ENCODE measurements around the gene SCO1.
"Not testable (repeated sequence)": the region's sequence is repeated elsewhere in the genome, so short reads cannot be mapped to it uniquely, and the experiment has no call there.

The SCO1 gene

DNA sequence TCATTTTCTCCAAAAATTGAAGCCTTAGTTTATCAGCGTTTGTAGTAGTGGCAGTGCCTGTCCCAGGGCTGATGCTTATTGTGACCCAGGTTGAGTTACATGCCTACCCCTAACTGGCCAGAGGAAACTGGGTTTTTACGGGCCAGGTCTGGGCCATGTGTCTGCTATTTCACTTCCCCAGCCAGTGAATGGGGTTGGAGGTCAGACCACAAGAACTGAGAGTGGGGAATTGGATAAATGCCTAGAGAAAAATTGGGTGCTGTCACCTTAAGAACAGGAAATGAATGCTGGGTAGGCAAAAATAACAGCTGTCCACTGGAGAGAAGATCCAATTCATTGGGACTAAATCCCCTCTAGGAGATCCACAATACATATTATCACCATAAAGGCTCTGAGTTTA, 5.2 kb upstream of the SCO1 start:
- DNase-seq (ENCODE audit: extremely low read depth, low read depth), result peak; percentile 66
- TF ChIP-seq, protein P1, sequence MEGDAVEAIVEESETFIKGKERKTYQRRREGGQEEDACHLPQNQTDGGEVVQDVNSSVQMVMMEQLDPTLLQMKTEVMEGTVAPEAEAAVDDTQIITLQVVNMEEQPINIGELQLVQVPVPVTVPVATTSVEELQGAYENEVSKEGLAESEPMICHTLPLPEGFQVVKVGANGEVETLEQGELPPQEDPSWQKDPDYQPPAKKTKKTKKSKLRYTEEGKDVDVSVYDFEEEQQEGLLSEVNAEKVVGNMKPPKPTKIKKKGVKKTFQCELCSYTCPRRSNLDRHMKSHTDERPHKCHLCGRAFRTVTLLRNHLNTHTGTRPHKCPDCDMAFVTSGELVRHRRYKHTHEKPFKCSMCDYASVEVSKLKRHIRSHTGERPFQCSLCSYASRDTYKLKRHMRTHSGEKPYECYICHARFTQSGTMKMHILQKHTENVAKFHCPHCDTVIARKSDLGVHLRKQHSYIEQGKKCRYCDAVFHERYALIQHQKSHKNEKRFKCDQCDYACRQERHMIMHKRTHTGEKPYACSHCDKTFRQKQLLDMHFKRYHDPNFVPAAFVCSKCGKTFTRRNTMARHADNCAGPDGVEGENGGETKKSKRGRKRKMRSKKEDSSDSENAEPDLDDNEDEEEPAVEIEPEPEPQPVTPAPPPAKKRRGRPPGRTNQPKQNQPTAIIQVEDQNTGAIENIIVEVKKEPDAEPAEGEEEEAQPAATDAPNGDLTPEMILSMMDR (IDR thresholded peaks at IDR 0.05; ENCODE audit: low read depth, low read length, missing control alignments), result no peak
- H3K4me3 ChIP-seq (replicated peaks; ENCODE audit: low read depth, low read length), result no peak overlapping the region

DNA sequence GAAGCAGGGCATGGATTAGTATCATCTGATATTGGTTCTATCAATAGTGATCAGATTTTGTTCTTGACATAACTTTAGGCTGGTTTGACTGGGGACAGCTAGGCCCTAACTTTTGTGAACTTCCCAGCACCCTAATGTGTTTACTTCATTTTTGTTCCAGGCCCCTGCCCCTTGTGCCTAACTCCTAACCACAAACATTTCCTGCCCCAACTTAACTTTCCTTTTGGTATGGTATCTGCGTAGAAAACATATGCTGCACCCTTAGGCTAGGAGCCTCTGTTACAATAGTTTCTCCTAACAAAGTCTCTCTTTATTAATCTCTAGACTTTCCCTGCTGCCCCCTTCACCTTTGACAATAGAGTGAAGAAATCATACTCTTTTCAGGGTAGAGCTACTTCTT, 2.5 kb upstream of the SCO1 start:
- TF ChIP-seq, protein P1 (IDR thresholded peaks at IDR 0.05; ENCODE audit: low read depth, low read length, missing control alignments), result no peak
- no peak for DNase-seq (ENCODE audit: extremely low read depth, low read depth)
- no peak overlapping the region for H3K4me3 ChIP-seq (replicated peaks; ENCODE audit: low read depth, low read length)

DNA sequence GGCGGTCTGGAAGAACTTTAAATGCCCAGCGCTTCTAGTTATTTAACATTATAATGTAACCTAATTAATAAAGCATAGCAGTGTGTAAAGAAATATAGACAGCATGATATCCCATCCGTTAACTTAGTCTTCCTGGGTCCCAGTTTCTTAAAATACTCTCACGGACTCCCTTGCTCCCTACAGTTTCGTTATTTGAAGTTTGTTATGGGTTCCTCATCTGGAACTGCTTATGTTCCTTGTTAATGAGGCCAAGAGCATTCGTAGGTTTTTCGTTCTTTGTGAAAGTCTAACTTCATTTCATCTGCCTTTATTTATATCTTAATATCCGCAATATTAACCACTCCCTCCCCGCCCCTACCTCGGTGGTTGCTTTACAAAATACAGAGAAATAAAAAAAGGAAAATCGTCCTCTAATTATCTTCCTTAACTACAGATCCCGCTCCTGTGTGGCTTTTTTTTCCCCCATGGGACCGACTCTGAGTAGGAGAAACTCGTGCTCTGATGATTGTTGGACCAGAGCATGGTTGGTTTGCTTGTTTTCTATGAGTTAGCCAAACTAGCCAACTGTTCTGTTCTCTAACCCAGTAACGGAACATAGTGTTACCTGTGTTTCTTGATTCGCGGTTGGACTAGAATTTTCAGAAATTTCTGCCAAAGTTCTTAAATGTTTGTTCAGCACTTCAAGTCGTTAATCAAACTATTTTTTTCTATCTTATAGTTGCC, 924 bp upstream of the SCO1 start:
- DNase-seq (ENCODE audit: extremely low read depth, low read depth), result no peak

DNA sequence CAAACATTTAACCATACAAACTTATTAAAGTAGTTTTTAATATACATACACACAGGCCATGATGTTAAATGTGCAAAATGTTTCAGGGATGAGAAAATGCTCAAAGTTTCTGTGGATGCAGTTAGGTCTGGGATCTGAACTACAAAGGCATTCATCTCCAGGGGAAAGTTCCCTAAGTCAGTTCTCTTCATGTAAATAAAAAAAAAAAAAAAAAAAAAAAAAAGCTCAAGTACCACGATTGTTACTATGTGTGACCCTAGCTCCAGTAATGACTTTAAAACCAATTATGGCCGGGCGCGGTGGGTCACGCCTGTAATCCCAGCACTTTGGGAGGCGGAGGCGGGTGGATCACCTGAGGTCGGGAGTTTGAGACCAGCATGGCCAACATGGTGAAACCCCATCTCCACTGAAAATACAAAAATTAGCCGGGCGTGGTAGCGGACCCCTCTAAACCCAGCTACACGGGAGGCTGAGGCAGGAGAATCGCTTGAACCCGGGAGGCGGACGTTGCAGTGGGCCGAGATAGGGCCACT, 1.4 kb downstream of the SCO1 start:
- not testable (repeated sequence) for DNase-seq (ENCODE audit: extremely low read depth, low read depth)

More for the DNA sequence above, 924 bp upstream of the SCO1 start:
- peak overlapping the region; percentile 80 for H3K4me3 ChIP-seq (replicated peaks; ENCODE audit: low read depth, low read length)
- TF ChIP-seq, protein P1 (IDR thresholded peaks at IDR 0.05; ENCODE audit: low read depth, low read length, missing control alignments), result no peak

DNA sequence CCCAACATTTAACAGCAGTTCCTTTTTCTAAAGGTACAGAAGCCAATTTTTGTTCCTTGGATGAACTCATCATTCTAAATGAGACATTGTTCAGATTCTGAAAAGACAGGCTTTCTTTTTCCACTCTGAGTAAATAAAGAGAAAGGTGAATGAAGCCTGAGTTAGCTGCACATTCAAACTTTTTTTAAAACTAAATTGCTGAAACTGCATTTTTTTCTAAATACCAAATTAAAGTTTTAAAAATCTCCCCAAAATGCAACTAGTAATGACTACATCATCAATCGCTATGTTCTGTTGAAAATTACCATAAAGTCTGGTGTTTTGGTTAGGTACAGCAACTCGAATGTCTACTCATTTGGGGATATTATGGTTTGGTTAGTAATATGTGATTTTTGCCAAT, 9.8 kb downstream of the SCO1 start:
- no peak overlapping the region for H3K4me3 ChIP-seq (replicated peaks; ENCODE audit: low read depth, low read length)
- TF ChIP-seq, protein P1 (IDR thresholded peaks at IDR 0.05; ENCODE audit: low read depth, low read length, missing control alignments), result no peak
- DNase-seq (ENCODE audit: extremely low read depth, low read depth), result no peak

More for the DNA sequence above, 1.4 kb downstream of the SCO1 start:
- peak overlapping the region; percentile 80 for H3K4me3 ChIP-seq (replicated peaks; ENCODE audit: low read depth, low read length)

DNA sequence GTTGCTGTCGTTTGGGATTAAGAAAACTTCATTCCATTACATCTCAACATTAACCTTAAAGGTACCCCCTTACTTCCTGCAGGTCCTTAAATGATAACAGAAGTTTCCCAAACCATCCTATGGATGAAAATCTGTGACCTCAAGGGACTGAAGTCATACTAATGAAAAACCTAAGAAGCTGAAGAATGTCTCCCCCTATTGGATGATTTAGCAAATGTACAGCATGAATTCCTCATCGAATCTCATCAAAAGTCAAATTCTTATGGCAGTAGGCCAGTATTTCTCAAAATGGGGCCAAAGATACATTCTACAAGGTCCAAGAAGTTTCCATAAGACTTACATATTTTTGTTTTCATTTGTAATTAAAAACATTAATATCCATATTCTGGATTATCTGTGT, 13.5 kb downstream of the SCO1 start:
- TF ChIP-seq, protein P1 (IDR thresholded peaks at IDR 0.05; ENCODE audit: low read depth, low read length, missing control alignments), result peak; percentile 41
- DNase-seq (ENCODE audit: extremely low read depth, low read depth), result no peak
- no peak overlapping the region for H3K4me3 ChIP-seq (replicated peaks; ENCODE audit: low read depth, low read length)

DNA sequence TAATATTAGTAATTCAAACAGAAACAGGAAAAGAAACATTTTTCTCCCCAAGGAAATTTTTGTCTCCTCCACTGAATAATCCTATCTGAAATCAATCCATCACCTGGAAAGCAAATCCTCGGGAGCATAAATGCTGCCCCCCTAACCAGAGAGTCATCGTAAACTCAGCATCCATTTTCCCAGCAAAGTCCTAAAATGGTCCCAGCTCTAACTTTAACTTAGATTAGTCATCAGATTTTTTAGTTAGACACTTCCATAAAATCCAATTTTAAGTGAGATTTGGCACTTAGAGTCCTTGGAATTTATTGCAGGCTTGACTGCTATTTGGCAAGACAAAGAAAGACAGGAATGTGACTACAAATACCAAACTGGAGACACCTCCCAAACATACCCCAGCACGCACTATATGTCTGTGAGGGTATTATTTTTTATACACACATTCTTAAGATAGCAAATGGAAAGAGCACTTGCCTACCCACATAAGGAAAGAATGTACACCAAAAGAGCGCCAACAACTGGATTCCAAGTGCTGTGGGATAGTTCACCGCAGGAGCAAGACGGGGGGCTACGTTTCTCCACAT, 15.4 kb downstream of the SCO1 start:
- no peak overlapping the region for H3K4me3 ChIP-seq (replicated peaks; ENCODE audit: low read depth, low read length)
- TF ChIP-seq, protein P1 (IDR thresholded peaks at IDR 0.05; ENCODE audit: low read depth, low read length, missing control alignments), result no peak
- DNase-seq (ENCODE audit: extremely low read depth, low read depth), result no peak

Data from HFF-Myc (cell line).